Non-pigmented ciliary epithelial cell (primary cell): ENCODE results near the gene ZNF345.

Experiments used
- DNase-seq: peaks from one replicate; pipeline ENCODE4 v3.0.0-alpha.2; 2010; ENCODE audit warnings: low read depth

Gene ZNF345

GRCh38 chr19:36918090-36918489 lies 67.4 kb downstream of the ZNF345 start:
- no peak for DNase-seq
